ENCODE data around the gene OR5K2. TPM values are rescaled to one million over a fixed set of nuclear protein-coding genes. Genes with fewer than 3 reads are reported as not detected.

OR5K2 gene
- total RNA-seq, 1 experiment from 2014 or later: not detected

- intact Hi-C loops (cut with micrococcal nuclease; ENCODE audit: unreplicated experiment): no loop called here
Measured at GRCh38 chr3:98512576-98512975, 15.1 kb downstream of the OR5K2 start.

GRCh38 chr3:98513091-98513511 lies 15.6 kb downstream of the OR5K2 start:
- H3K36me3 ChIP-seq (ENCODE audit: insufficient read depth, low read length, poor library complexity, severe bottlenecking): peaks cover 20% of the 10 kb centered on the region
- H3K4me1 ChIP-seq (ENCODE audit: insufficient read depth, low read length, poor library complexity, severe bottlenecking): no peaks in the 10 kb centered on the region
- ChIA-PET CTCF (no interaction called here), POLR2A (ENCODE audit: low non-redundant PET) (interaction anchor here (0.5 kb wide), 1 partner anchor 220 kb away, joined by 3 read pairs; no protein-coding TSS in a partner anchor)
- BruUV-seq (replicated peaks): no TSS peak
- H3K27me3 ChIP-seq (replicated peaks; ENCODE audit: insufficient read depth, low read depth, low read length, poor library complexity): no peaks in the 10 kb centered on the region
- intact Hi-C loops (cut with micrococcal nuclease; ENCODE audit: unreplicated experiment): no loop called here
- H3K9me3 ChIP-seq (ENCODE audit: low read depth, low read length, poor library complexity, severe bottlenecking): no peaks in the 10 kb centered on the region
- no peak for TF ChIP-seq CTCF (conservative IDR thresholded peaks at IDR 0.05; ENCODE audit: low read depth, low read length)
- TF ChIP-seq EZH2 (IDR thresholded peaks at IDR 0.05; ENCODE audit: borderline replicate concordance, low read depth, low read length, poor library complexity, severe bottlenecking): no peak
- no peak for DNase-seq (ENCODE audit: low spot score)
- no peak overlapping the region for H3K27ac ChIP-seq (ENCODE audit: low read depth, low read length, poor library complexity, severe bottlenecking)
- no peak overlapping the region for H3K4me3 ChIP-seq (ENCODE audit: low read depth, low read length, poor library complexity, severe bottlenecking)

More at GRCh38 chr3:98512576-98512975, 15.1 kb downstream of the OR5K2 start:
- Histone ChIP-seq H3K9me3 (ENCODE audit: low read depth, low read length, poor library complexity, severe bottlenecking) (no peaks in the 10 kb centered on the region), H3K36me3 (ENCODE audit: insufficient read depth, low read length, poor library complexity, severe bottlenecking) (peaks cover 16% of the 10 kb centered on the region), H3K4me1 (ENCODE audit: insufficient read depth, low read length, poor library complexity, severe bottlenecking) (no peaks in the 10 kb centered on the region), H3K4me3 (ENCODE audit: low read depth, low read length, poor library complexity, severe bottlenecking) (no peak overlapping the region), H3K27me3 (replicated peaks; ENCODE audit: insufficient read depth, low read depth, low read length, poor library complexity) (no peaks in the 10 kb centered on the region), H3K27ac (ENCODE audit: low read depth, low read length, poor library complexity, severe bottlenecking) (no peak overlapping the region)
- ChIA-PET CTCF (no interaction called here), POLR2A (ENCODE audit: low non-redundant PET) (no interaction called here)
- no TSS peak for BruUV-seq (replicated peaks)
- DNase-seq (ENCODE audit: low spot score): no peak
- TF ChIP-seq EZH2 (IDR thresholded peaks at IDR 0.05; ENCODE audit: borderline replicate concordance, low read depth, low read length, poor library complexity, severe bottlenecking): no peak
- TF ChIP-seq CTCF (conservative IDR thresholded peaks at IDR 0.05; ENCODE audit: low read depth, low read length): no peak

DNA sequence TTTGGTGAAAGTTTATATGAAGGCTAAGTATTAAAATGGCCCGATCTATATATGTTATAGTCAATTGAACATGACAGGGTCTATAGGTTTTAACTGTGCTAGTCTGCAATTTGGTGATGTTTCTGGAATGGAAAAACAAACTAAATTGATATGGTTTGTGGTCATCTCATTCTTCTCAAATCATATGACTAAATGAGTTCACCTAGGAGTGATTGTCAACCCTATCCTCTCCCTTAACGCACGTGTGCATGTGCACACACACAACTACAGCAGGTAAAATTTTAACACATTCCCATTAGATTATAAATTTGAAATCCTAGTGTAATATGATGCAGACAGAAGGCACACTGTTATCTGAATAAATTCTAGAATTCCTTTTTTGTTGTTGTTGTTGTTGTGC lies 16.3 kb downstream of the OR5K2 start:
- no peak for TF ChIP-seq EZH2 (IDR thresholded peaks at IDR 0.05; ENCODE audit: borderline replicate concordance, low read depth, low read length, poor library complexity, severe bottlenecking)
- no peak for TF ChIP-seq CTCF (conservative IDR thresholded peaks at IDR 0.05; ENCODE audit: low read depth, low read length)
- intact Hi-C loops (cut with micrococcal nuclease; ENCODE audit: unreplicated experiment): no loop called here
- Histone ChIP-seq H3K27me3 (replicated peaks; ENCODE audit: insufficient read depth, low read depth, low read length, poor library complexity) (no peaks in the 10 kb centered on the region), H3K4me3 (ENCODE audit: low read depth, low read length, poor library complexity, severe bottlenecking) (no peak overlapping the region), H3K27ac (ENCODE audit: low read depth, low read length, poor library complexity, severe bottlenecking) (no peak overlapping the region), H3K36me3 (ENCODE audit: insufficient read depth, low read length, poor library complexity, severe bottlenecking) (peaks cover 27% of the 10 kb centered on the region), H3K9me3 (ENCODE audit: low read depth, low read length, poor library complexity, severe bottlenecking) (no peaks in the 10 kb centered on the region), H3K4me1 (ENCODE audit: insufficient read depth, low read length, poor library complexity, severe bottlenecking) (no peaks in the 10 kb centered on the region)
- no TSS peak for BruUV-seq (replicated peaks)
- DNase-seq (ENCODE audit: low spot score): no peak
- CTCF ChIA-PET: interaction anchor here (0.7 kb wide), 1 partner anchor 148 kb away, joined by 5 read pairs; no protein-coding TSS in a partner anchor
- POLR2A ChIA-PET (ENCODE audit: low non-redundant PET): interaction anchor here (0.5 kb wide), 1 partner anchor 219 kb away, joined by 3 read pairs; no protein-coding TSS in a partner anchor

Data from A673 (cell line).